Fibroblast of skin of scalp (primary cell): Measurements from ENCODE around the gene TCP1. TPM values are rescaled to one million over a fixed set of nuclear protein-coding genes. Genes with fewer than 3 reads are reported as not detected.
"Not testable (repeated sequence)": the region's sequence is repeated elsewhere in the genome, so short reads cannot be mapped to it uniquely, and the experiment has no call there.

Source experiments
- DNase-seq: peaks from one replicate; pipeline ENCODE4 v3.0.0-alpha.2; 2013
- polyA plus RNA-seq, 2 experiments: library from polyadenylated mRNA; unstranded; fragments of 120-200 nt; gene quantifications; one replicate each; pipeline ENCODE4 v1.2.1, GENCODE V29; 2013; ENCODE audit not compliant: insufficient read length in 2 of 2

TCP1 gene
- polyA plus RNA-seq (2013, experiment 1 of 2; ENCODE audit: insufficient read length) = 277 TPM
- polyA plus RNA-seq (2013, experiment 2 of 2; ENCODE audit: insufficient read length) = 282 TPM

DNA sequence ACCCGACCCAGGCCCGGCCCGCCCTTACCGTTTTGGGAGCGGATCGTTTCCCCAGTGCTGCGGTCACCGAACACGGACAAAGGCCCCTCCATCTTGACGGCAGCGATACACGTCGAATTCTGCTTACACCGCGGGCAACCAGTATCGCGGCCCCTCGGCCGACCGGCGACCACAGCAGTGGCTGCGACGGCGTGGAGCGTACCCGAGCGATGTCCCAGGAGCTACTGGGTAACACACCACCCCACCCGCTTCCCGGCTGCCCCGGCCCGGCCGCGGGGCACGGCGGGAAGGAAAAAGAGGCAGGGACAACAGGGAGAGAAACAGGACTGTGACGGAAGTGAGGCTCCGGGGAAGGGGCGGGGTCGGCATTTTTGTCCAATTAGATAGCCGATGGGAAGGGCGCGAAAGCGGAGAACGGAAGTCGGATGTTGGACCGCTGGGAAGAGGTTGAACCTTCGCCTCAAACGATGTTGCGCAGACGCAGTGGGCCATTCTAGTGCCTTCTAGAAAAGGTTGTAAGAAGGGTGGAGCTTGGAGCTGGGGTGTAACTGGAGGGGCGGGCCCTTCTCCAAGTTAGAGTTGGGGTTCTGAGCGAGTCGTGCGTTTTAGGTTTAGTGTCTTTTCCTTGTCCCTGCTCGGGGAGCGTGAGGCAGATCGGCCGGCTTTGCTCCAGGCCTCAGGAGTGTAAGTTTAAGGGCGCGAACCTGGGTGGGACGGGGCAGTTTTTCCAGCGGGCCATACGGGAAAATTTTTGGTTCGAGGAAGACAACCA lies at the start of gene TCP1:
Gene TCP1, minus strand, starts transcription at position 226 of the 772 bp plus-strand sequence. Its CDS starts 134 bp downstream, at position 92.
- peak; percentile 100 for DNase-seq

DNA sequence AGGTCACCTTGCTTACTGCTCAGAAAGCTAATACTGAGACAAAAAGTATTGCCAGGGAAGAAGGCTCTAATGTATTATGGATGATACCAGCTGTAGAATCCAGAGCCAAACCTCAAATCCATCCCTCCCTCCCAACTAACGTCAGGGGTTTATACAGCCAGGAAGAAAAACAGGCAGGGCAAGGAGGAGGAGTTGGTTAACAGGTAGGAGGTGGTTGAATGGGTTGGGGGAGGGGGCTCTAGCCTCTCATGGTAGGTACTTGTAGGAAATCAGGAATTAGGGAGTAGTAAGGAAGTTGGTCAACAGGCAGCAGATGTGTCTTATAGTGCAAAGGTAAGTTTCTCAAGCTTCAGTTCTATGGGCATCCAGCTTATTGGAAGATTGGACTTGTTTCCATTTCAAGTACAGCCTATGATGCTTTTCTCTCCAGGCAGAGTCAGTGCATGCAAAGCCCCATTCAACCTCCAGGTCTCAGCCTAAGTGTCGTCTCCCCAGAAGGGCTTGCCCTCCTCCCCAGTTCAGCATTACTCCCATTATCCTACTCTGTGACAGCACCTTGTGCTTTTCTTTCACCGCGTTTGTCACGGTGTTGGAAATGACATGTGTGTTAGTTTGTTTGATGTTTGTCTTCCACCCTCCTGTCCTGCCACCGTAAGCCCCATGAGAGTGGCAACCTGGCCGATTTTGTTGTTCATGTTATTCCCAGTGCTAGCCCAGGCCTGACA lies 48.8 kb upstream of the TCP1 start:
- no peak for DNase-seq

DNA sequence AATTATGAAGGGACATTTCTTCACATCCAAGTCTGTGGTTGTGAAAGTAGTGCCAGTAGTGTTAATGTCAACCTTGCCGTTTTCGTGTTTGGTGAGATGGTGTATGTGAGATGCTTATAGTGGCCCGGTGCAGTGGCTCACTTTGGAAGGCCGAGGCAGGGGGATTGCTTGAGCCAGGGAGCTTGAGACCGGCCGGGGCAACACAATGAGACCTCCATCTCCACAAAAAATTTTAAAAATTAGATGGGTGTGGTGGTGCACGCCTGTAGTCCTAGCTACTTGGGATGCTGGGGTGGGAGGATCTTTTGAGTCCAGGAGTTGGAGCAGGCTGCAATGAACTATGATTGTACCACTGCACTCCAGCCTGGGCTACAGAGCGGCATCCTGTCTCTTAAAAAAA lies 48.1 kb upstream of the TCP1 start:
- no peak for DNase-seq

DNA sequence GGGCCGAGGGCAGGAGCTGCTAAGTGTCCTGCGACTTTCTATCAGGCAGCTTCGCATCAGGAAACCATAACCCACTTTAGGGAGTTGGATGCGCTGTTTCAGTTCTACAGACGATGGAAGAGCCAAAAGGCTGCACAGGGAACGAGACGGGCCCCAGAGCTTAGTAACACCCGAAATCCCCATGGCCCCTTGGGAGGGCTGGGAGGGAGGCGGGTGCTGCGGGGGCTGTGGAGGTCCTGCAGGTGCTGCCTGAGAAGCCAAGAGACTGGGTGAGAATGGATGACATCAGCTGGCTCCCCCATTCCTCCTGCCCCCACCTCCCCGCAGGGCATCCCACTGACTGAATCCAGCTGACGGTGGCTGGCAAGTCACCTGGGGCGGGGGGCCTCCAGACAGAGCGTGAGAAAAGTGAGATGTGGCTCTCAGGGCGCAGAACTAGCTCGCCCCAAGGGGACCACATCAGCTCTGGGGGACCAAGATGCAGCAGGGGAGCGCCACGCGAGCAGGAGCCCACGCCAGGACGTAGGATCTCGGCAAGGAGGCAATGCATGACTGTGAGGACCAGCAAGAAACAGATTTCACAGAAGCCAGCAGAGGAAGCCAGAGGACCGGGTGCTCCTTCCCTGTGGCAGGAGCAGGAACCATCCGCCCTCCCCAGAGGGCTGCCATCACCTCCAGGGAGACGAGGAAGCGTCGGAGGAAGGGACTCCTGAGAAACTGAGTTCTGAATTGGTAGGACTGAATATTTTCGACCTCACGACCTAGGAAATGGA lies 47.5 kb upstream of the TCP1 start:
- no peak for DNase-seq

DNA sequence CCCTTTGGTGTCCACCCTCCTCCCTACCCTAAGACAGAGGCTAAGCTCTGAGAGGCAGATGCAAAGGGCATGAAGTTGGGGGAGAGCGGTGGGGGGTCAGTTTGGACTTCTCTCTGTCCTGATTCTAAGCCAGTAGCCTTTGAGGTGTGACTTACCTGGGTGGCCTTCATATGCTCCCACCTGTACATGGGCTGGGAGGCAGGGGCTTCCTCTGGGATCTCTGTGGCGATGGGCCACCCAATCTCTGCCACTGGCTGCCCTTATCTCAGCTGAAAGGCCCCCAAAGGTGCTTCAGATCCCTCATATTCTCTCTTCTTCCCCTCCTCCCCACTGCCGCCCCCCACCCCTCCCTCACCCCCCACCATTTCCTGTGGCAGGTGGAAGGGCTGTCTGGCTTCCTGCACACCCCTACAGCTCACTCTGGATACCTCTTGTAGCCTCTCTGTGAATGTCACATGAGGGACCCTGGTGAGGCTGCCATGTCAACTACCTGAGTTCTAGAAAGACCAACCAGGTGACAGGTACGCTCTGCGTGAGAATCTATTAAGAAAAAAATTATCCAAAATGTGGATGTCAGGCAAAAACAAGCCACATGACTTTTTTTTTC lies 44.7 kb upstream of the TCP1 start:
- no peak for DNase-seq

DNA sequence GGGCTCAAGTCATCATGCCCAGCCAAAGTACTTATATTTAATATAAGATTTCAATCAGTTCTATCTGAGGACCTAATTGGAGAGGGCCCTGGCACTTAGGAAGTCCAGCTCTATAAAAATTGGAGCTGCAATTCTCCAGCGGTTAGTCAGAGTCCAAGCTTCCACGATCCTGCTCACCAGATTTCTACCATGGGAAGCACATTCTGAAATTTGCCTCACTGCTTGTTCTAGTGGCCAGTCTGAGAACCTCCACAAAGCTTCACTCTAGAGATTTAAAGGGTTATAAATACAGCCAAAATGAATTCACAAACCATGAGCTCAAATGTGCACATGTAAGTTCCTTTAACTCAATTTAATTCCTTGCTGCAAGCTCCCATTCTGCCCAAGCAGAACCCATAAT lies 44.2 kb upstream of the TCP1 start:
- peak; percentile 16 for DNase-seq

DNA sequence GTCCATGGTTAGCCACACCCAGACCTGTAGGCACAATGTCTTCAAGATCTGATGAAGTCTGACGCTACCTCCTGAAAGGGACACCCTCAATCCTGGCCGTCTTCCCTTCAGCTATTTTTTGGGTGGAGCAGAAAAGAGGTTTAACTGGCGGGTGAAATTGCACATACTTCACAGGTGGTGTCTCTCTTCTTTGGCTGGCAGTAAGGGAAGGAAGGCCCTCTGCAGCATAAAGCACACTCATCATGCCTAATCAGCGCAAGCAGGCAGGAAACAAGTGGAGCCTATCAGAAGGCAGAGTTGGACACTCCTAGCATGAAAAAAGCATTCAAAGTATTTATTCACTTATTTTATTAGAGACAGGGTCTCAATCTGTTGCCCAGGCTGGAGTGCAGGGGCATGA lies 43.5 kb upstream of the TCP1 start:
- DNase-seq = no peak

DNA sequence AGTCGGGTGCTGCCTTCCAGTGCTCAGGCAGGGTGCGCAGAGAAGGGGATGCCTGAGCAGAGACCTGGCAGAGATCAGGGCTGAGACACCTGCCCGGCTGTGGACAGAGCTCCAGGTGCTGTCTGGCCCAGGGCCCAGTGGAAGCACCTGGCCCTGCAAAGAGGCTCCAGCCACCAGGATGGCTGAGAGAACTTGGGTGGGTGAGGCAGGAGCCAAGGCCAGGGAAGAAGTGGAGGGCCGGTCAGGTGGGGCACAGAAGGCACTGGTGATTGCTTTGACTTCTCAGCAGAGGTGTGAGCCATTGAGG lies 41.9 kb upstream of the TCP1 start:
- DNase-seq = no peak

DNA sequence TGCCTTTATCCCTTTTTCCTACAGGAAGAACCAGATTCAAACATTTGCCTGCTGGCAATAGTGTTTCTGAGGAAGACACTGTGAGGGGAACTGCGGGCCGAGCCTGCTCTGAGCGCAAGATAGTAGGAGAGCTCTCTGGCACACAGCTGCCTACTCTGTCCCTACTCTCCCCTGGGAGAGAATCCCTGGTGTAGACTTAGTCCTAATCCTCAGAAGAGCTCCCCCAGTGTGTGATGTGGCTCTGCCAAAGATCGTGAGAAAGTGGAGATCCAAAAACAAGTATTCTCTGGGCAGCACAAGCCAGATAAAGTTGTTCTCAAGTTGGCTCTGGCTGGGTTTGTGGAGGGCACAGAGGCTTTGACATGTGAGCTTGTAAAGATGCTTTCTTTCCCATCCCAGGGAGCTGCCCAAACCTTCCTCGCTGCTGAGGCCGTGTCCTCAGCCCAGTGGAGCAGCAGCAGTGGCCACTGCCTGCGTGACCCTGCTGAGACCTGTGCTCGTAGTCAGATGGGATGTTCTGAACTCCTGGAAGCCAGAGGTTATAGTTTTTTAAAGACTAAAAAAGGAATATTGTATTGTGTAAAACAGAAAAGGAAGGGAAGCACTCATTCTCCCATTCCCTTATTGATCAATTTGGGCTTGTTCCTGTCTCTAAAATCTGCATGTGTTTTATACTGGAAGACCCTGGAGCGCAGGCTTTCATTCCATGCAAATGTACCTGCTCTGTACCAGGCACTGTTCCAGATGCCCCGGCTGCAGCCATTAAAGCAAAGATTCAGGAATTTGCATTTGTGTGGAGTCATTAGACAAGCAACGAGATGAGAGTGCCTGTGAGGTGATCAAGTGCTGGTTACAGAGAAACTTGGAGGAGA lies 41.3 kb upstream of the TCP1 start:
- no peak for DNase-seq

DNA sequence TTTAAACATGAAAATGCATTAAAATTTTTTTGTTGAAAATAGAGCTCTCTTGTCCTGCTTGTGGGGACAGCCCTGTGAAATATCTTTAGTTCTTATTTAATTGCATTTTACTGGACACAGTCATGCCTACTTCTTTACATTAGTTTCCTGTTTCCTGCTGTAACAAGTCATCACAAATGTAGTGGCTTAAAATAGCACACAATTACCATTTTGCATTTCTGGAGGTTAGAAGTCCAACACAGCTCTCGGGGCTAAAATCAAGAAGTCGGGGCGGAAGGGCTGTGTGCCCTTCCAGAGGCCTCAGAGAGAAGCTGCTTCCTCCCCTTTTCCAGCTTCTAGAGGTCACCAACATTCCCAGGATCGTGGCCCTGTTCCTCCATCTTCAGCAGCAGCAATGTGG lies 40.1 kb upstream of the TCP1 start:
- DNase-seq = peak; percentile 11

DNA sequence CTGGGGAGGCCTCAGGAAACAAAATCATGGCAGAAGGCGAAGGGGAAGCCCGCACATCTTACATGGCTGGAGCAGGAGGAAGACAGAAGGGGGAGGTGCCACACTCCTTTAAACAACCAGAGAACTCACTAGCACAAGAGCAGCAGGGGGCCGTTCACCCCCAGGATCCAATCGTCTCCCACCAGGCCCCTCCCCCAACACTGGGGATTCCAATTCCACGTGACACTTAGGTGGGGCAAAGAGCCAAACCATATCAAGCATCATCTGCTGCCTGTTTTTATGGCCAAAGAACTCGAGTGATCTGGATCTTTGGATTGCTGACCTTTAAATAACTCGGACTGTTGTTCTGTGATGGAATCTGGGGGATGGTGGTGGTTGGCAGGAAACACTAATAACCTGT lies 38.7 kb upstream of the TCP1 start:
- peak; percentile 11 for DNase-seq

DNA sequence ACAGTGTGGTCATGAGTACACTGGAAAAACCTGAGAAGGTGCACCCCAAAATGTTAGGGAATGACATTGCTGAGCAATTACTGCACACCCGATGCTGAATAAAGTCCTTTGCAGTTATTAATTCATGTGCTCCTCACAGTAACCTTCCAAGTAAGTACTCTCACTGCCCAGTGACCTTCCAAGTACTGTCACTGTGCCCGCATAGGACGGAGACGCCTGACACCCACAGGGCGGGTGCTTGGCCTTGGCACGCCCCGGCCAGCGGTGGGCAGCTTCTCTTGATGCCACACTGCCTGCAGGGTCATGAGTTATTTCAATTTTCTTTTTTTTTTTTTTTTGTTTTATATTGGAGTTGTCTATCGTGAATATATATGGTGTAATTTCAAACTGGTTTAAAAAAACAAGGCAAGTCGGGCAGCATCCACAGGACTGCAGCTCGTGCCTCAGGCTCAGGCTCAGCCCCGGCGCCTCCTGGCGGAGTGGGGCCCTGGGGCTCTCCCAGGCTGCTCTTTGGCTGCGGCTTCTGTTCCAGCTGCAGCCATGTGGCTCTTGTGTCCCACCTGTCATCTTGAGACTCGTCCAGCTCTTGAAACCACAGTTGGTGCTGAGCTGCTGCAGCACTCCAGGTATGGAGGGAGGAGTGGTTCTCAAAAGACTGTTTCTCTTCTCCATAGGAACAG lies 37.7 kb upstream of the TCP1 start:
- DNase-seq = no peak

DNA sequence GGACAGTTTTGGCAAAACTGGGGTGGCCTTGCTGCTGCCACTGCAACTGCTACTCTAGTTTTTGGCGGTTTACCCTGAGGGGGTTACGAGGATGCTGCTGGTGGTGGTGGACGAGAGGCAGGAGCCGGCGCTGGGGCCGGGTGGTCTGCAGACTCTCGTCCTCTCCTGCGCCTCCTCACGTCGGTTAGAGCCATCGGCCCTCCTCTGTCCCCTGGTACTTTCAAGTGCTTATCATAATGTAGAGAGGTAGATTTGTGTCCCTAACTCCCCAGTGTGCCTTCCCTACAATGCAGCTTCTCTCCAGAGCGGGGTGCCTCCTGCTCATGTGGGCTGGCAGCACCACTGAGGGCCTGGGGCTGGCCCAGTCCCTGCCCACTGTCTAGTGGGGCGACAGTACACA lies 36.6 kb upstream of the TCP1 start:
- no peak for DNase-seq

DNA sequence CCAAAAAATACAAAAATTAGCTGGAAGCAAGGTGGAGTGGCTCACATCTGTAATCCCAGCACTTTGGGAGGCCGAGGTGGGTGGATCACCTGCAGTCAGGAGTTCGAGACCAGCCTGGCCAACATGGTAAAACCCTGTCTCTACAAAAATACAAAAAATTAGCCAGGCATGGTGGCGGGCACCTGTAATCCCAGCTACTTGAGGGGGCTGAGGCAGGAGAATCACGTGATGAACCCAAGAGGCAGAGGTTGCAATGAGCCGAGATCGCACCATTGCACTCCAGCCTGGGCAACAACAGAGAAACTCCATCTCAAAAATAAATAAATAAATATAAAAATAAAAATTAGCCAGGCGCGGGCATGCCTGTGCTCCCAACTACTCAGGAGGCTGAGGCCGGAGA lies 35.3 kb upstream of the TCP1 start:
- DNase-seq = not testable (repeated sequence)

DNA sequence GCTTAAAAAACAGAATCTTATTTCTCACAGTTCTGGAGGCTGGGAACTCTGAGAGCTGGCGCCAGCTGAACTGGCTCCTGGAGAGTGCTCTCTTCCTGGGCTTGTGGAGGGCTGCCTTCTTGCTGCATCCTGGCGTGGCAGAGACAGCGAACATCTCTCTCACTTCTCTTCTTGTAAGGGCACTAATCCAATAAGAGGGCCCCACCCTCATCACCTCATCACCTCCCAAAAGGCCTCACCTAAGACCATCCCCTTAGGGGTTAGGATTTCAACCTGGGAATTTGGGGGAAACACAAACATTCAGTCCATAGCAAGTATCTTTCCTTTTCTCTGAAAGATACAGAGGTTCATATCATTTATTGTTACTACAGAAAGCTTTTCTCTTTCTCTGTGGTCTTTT lies 34.6 kb upstream of the TCP1 start:
- DNase-seq = no peak

DNA sequence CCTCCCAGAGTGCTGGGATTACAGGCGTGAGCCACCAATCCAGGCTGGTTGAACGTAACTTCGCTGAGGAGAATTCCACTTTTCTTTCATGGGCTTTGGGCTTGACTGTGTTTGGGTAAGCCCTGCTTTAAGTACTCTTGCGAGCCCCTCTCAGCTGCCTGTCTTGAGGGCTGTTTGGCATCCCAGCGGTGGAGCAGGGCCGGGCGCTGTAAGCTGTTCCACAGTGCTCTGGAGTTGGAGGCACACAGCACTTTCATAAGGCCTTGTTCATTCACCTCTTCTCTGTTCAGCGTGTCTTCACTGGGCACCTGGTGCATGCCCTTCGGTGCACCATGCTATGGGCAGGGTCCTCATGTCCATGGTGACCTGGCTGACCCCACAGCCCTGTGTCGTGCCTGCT lies 32.3 kb upstream of the TCP1 start:
- no peak for DNase-seq

DNA sequence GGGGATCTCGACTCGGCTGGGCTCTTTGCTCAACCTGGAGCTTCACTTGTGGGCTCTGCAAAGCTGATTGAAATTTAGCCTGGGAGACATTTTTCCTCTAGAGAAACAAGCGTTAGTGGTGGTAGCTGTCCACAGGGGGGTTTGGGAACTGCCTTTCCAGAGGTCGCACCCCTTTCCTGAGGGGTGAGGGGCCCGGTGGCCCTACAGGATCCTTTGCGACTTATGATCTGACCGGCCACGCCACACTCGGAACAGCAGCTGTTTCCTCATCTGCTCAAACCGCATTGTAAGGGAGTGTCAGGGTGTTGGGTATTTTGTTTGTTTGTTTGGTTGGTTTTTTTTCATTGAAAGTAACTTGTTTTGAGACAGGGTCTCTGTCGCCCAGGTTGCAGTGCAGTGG lies 31.7 kb upstream of the TCP1 start:
- no peak for DNase-seq

DNA sequence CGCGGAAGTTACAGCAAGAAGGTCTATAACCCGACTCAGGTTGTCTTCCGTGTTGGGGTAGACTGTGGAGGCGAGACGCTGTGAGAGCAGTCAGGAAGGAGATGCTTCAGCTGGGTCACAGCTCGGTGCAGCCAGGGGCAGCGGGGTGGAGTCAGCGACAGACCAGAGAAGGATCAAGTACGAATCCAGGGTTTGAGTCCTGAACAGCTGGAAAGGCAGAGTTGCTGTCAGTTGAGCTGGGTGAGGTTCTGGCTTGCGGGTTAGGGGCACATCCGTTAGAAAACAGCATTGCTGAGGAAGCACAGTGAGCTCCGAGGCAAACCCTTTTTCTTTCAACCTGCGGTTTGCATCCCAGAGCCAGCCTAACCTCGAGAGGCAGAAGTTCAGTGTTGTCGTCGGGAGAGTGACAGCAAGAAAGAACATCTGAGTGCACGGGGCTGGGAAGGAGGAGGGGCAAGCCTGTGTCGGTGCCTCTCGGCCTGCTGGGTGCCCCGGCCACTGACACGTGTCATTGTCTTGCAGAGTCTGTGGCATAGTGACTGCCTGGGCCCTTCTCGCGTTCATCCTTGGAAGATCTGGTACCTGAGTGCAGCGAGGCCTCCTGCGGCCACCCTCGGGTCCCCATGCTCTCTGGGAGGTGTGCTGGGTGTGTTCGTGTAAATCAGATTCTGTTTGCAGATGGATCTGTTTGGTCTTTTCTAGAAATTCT lies 30.7 kb upstream of the TCP1 start:
- DNase-seq = no peak

DNA sequence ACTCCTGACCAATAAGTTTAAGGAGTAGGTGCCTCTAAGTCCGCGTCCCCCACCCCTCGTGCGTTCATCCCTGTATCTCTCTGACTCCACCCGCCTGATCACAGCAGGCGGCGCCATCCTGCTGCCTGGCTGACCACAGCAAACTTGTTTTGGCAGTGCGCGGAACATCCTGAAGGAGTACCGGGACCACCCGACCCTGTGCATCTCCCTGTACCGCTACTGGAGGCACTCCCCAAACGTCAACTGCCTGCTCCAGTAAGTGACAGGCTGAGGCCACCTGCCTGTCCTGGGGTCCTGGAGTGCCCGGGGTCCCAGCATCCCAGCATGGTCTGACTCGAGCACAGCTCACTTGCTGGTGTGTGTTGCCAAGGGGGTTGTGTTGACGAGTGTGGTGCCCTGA lies 29.7 kb upstream of the TCP1 start:
- no peak for DNase-seq

DNA sequence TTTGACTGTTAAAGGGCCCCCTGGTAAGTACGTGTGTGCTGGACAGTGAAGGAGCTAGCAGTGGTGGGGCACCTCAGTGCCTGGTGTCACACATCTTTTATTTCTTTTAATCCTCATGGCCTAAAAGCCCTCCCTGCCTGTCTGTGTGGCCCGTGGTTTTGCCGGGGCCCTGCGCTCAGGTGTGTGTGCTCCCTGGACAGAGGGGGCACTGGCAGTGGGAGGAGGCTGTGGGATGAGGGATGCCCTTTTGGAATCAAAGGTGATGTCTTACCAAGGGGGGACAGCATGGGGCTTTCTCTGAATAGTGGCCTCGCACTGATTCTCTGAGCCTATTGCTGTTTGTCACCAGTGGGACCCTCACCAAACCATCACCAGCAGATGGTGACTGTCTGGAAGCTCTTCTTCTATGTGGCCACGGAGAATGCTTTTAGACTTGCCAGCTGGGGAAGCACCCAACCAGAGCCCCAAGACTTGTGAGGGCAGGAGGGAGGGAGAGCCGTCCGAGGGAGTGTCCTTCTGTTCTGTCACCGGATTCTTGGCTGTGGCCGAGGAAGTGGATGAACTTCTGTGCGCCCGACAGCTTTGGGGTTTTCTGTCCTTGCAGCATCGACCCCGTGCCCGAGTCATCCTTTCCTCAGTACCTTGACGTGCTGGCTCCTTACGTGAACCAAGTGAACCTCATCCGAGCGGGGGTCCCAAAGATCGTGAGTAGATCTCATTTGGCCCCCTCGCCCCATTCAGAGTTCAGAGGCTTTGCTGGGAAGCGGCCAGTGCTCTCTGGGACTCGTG lies 28.7 kb upstream of the TCP1 start:
- no peak for DNase-seq
